BJ (cell line): ENCODE results near the gene SMURF1. TPM values are rescaled to one million over a fixed set of nuclear protein-coding genes. Genes with fewer than 3 reads are reported as not detected.

ENCODE experiments used
- CTCF ChIA-PET: fragments of 350-600 bp; formaldehyde crosslinking; extraction: SDS; loops from one replicate; lab custom pipeline; 2021; ENCODE audit warnings: antibody characterized with exemption, inconsistent platforms; lab: Yijun Ruan, JAX
- POLR2A ChIA-PET: fragments of 300-600 bp; sonication (Branson Sonifier 250); formaldehyde crosslinking; extraction: SDS; loops from one replicate; lab custom pipeline; 2021; ENCODE audit warnings: antibody characterized with exemption; lab: Charles Lee
- DNase-seq: peaks from one replicate; pipeline ENCODE4 v3.0.0-alpha.2; 2011; ENCODE audit warnings: low read depth
- H3K27me3 ChIP-seq: 2 replicates; pipeline ENCODE4 v1.6.0; 2011; ENCODE audit warnings: low read length; ENCODE audit not compliant: control insufficient read depth, insufficient read depth
- H3K36me3 ChIP-seq: 2 replicates; pipeline ENCODE4 v1.5.1; 2011; ENCODE audit warnings: low read length; ENCODE audit not compliant: control insufficient read depth, insufficient read depth
- H3K4me3 ChIP-seq: 2 replicates; pipeline ENCODE4 v1.5.1; 2011; ENCODE audit warnings: low read depth, mild to moderate bottlenecking, control low read depth, low read length
- CTCF ChIP-seq: IDR thresholded peaks from 2 replicates; pipeline ENCODE4 v1.5.1; 2011; ENCODE audit warnings: low read depth, mild to moderate bottlenecking, control low read depth, inconsistent platforms, low read length, moderate library complexity; ENCODE audit not compliant: insufficient read depth
- polyA plus RNA-seq: library from polyadenylated mRNA; depleted of rRNA; stranded (reverse); fragments of >200 nt; gene quantifications from 2 replicates; pipeline ENCODE4 v1.2.3, GENCODE V29; 2011

Gene SMURF1
- polyA plus RNA-seq, 1 experiment, result 15.4 TPM

- Histone ChIP-seq H3K27me3 (no peaks in the 10 kb centered on the region), H3K36me3 (peaks cover 41% of the 10 kb centered on the region), H3K4me3 (no peak overlapping the region)
- ChIA-PET CTCF (interaction anchor here (0.6 to 9.2 kb wide), 7 partner anchors 10 to 363 kb away, joined by 3 to 128 read pairs (median 4); no protein-coding TSS in a partner anchor), POLR2A (no interaction called here)
- TF ChIP-seq CTCF, result no peak
- no peak for DNase-seq
Measured at GRCh38 chr7:99035723-99036545, 108.0 kb downstream of the SMURF1 start.

DNA sequence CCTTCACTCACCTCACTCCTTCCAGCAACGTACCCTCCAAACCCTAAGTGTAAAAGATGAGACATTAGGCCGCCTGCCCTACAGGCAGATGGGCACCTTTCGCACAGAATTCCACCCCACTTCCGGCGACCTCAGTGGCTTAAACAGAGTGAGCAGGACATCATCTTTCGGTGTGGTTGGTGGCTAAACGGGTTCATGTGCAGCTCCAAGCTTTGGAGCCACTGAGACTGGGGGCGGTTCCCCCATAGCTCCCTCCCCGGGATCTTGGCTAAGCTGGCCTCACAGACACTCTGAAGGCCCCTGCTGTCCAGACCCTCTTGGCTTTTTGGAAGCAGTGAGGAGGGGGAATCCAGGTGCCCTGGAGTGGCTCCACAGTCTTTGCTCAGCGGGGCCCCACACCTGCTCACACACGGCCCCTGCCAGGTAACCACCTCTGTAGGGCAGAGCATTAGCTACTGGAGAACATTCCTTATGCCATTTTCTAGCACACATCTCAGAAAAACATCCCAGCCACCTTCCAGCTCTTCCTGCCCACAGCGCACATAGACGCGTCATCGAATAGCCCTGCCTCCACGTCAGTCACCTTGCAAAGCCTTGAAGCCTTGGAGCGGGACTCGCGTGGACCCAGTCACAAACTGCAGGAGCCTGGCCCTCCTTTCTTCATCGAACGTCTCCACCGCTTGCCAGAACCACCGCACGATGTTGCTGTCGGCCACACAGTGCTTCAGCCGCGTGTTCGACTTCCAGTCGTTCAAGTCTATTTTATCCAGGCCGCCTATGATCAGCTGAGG lies 108.8 kb downstream of the SMURF1 start:
- no peak for DNase-seq
- no peak overlapping the region for H3K4me3 ChIP-seq
- CTCF ChIA-PET, result interaction anchor here (9.2 kb wide), 1 partner anchor 278 kb away, joined by 128 read pairs; no protein-coding TSS in a partner anchor
- peaks cover 44% of the 10 kb centered on the region for H3K36me3 ChIP-seq
- H3K27me3 ChIP-seq, result no peaks in the 10 kb centered on the region
- POLR2A ChIA-PET, result no interaction called here
- TF ChIP-seq CTCF, result no peak

- H3K4me3 ChIP-seq, result no peak overlapping the region
- no peak for DNase-seq
- ChIA-PET CTCF (interaction anchor here (9.2 kb wide), 1 partner anchor 279 kb away, joined by 128 read pairs; no protein-coding TSS in a partner anchor), POLR2A (no interaction called here)
- H3K36me3 ChIP-seq, result peaks cover 51% of the 10 kb centered on the region
- no peaks in the 10 kb centered on the region for H3K27me3 ChIP-seq
- no peak for TF ChIP-seq CTCF
Measured at GRCh38 chr7:99033765-99034164, 110.1 kb downstream of the SMURF1 start.

DNA sequence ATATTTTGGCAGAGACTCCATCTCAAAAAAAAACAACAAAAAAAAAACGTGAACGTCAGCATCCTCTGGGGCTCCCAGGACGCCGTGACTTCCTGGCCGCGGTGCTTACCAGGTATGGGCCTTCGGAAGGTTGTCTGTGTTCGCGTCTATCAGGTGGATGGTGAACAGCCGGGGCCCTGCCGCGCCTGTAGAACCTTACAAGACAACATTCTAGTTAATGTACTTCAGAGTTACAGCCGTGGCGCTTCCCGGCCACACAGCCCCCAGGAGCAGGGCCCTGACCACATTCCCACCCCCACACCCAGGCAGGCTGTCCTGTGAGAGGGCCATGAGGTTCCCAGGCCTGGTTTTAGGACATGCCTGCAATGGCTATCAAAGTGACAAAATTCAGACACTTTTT lies 111.0 kb downstream of the SMURF1 start:
- ChIA-PET POLR2A (no interaction called here), CTCF (no interaction called here)
- Histone ChIP-seq H3K36me3 (peaks cover 49% of the 10 kb centered on the region), H3K27me3 (no peaks in the 10 kb centered on the region), H3K4me3 (no peak overlapping the region)
- TF ChIP-seq CTCF, result no peak
- DNase-seq, result no peak

- DNase-seq, result no peak
- CTCF ChIA-PET, result interaction anchor here (0.9 to 1.7 kb wide), 4 partner anchors 9 to 284 kb away, joined by 3 to 9 read pairs (median 4); no protein-coding TSS in a partner anchor
- Histone ChIP-seq H3K27me3 (no peaks in the 10 kb centered on the region), H3K4me3 (no peak overlapping the region), H3K36me3 (peaks cover 43% of the 10 kb centered on the region)
- no peak for TF ChIP-seq CTCF
- POLR2A ChIA-PET, result no interaction called here
Measured at GRCh38 chr7:99031496-99031895, 112.4 kb downstream of the SMURF1 start.
